Heart left ventricle (tissue), 16 donors: ENCODE data around the gene DROSHA. TPM values are rescaled to one million over a fixed set of nuclear protein-coding genes. Genes with fewer than 3 reads are reported as not detected.
A peak's percentile ranks its signal among the peaks of the same experiment; 100 is the strongest.

Experiments used
- ATAC-seq, 4 donors: fragments of 200-7000 bp; cut with Tn5 transposase; one replicate each; pipeline ENCODE4 v1.9.1; 2020 to 2022; ENCODE audit warnings: moderate library complexity in 4 of 4, mild to moderate bottlenecking in 3 of 4, moderate number of reproducible peaks in 1 of 4
- DNase-seq, 5 donors: peaks; one replicate each; pipeline ENCODE4 v3.0.0-alpha.2; 2020
- H3K27ac ChIP-seq, 12 donors: fragments of 200-600 bp; sonication (generic) in 4 of 12; one replicate each; pipeline versions ENCODE4 v1.5.0 to v1.8.0; 2016 to 2022; ENCODE audit warnings: mild to moderate bottlenecking in 2 of 12
- H3K27me3 ChIP-seq, 9 donors: fragments of 200-600 bp; sonication (generic) in 2 of 9; one replicate each; pipeline versions ENCODE4 v1.5.1 to v1.8.0; 2016 to 2022; ENCODE audit warnings: mild to moderate bottlenecking in 3 of 9
- H3K36me3 ChIP-seq, 9 donors: fragments of 200-600 bp; sonication (generic) in 2 of 9; one replicate each; pipeline versions ENCODE4 v1.5.0 to v1.8.0; 2018 to 2022; ENCODE audit warnings: mild to moderate bottlenecking in 2 of 9
- H3K4me1 ChIP-seq, 12 donors: fragments of 200-600 bp; sonication (generic) in 4 of 12; one replicate each; pipeline versions ENCODE4 v1.5.0 to v1.8.0; 2016 to 2022; ENCODE audit warnings: mild to moderate bottlenecking in 3 of 12
- H3K4me3 ChIP-seq, 12 donors: fragments of 200-600 bp; sonication (generic) in 4 of 12; one replicate each; pipeline versions ENCODE4 v1.5.0 to v1.8.0; 2017 to 2022; ENCODE audit warnings: mild to moderate bottlenecking in 9 of 12, moderate library complexity in 4 of 12
- H3K9me3 ChIP-seq, 12 donors: fragments of 200-600 bp; sonication (generic) in 4 of 12; one replicate each; pipeline versions ENCODE4 v1.5.0 to v1.8.0; 2016 to 2022; ENCODE audit warnings: mild to moderate bottlenecking in 1 of 12
- POLR2A ChIP-seq, 2 donors: fragments of 450-650 bp; IDR thresholded peaks; one replicate each; pipeline ENCODE4 v1.6.1; 2017; ENCODE audit warnings: antibody characterized with exemption in 2 of 2, mild to moderate bottlenecking in 2 of 2, moderate library complexity in 2 of 2
- WGBS, 4 donors: extraction: QIAGEN DNeasy Blood & Tissue Kit in 2 of 4; methylation state at CpG; one replicate each; pipeline versions ENCODE4 v1.1.5 to v1.1.7; 2013 to 2018; 5-methylcytosine and 5-hydroxymethylcytosine counted together
- intact Hi-C, 10 donors: fragments of 100-400 bp; cut with DNase I; formaldehyde crosslinking; loops; one replicate each; pipeline versions ENCODE4 v1.11.1 to v1.14.2; 2022
- polyA plus RNA-seq, 2 donors: library from polyadenylated mRNA; stranded (reverse); fragments of 200-250 nt; gene quantifications; one replicate each; pipeline ENCODE4 v1.2.3, GENCODE V29; 2013
- total RNA-seq, 9 donors: library from RNA; depleted of rRNA in 2 of 9; stranded (reverse); fragments of >200 nt in 2 of 9; fragmentation: NEBNext Ultra II Directional in 3 of 9; extraction: Animal tissue kit (Norgen Biotek cat#: 25700) in 3 of 9; gene quantifications; one replicate each; pipeline versions ENCODE4 v1.1.0 to v1.2.4, GENCODE V29; 2016 to 2023
- TF ChIP-seq, protein P1 (sequence below), 12 donors: fragments of 200-600 bp; sonication (generic) in 4 of 12; IDR thresholded peaks; one replicate each; pipeline versions ENCODE4 v1.5.0 to v1.8.0; 2018 to 2022; ENCODE audit warnings: antibody characterized with exemption in 12 of 12, mild to moderate bottlenecking in 5 of 12
- donor health status: ischemic (EF 13 %, LVEDD 7.1; RV severe dilation, severe dysfunction).
- donor health status: healthy with polysubstance abuse.
- donor health status: DM: no; HTN: yes; CAD: no.
- donor health status: DM: no; HTN: no; CAD: no.
- donor health status: ischemic (EF 25% LVEDD 6.9; RV normal size, moderate dysfunction).
- donor health status: ischemic (EF 25% LVEDD 5.7; RV mildly dilated, moderate dysfunction).
- donor health status: healthy.
- donor health status: DM: yes; HTN: yes; CAD: no.
- donor health status: ischemic (EF 35%, LVEDD 5.7; RV mildly dilated, moderate dysfunction).
- donor health status: nonischemic (EF 11% LVEDD 7.7; RV severe dilation, severe dysfunction).
- donor health status: DM: yes; HTN: yes; CAD: no.
- donor health status: PGD.
- donor health status: ischemic (EF 29% LVEDD 5.4; RV normal size, mild dysfunction).
- donor health status: nonischemic (EF 23%, LVEDD 6.1; RV moderate dilation, normal function).

DROSHA gene
- total and polyA plus RNA-seq, 11 donors, result 19.3 to 55.6 (median 33.2) TPM

DNA sequence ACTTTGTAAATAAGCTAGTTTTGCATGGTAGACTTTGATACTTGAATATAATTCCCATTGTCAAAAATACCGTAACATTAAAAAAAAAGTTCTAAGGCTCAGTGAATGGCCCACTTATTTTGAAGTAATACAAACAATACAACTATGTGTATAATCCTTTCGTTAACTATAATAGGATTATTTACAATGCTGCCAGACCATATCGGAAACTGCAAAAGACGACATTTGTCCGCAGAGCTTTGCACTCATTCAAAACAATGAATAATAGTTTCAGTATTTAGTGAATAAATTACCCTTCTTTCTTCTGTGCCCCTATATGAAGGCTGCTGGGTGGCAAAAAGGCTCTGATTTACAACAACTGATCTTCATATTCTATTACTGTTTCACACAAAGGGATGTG lies 121.8 kb downstream of the DROSHA start:
- H3K4me3 ChIP-seq, result no peak overlapping the region
- H3K27ac ChIP-seq, result no peak overlapping the region
- TF ChIP-seq, protein P1, sequence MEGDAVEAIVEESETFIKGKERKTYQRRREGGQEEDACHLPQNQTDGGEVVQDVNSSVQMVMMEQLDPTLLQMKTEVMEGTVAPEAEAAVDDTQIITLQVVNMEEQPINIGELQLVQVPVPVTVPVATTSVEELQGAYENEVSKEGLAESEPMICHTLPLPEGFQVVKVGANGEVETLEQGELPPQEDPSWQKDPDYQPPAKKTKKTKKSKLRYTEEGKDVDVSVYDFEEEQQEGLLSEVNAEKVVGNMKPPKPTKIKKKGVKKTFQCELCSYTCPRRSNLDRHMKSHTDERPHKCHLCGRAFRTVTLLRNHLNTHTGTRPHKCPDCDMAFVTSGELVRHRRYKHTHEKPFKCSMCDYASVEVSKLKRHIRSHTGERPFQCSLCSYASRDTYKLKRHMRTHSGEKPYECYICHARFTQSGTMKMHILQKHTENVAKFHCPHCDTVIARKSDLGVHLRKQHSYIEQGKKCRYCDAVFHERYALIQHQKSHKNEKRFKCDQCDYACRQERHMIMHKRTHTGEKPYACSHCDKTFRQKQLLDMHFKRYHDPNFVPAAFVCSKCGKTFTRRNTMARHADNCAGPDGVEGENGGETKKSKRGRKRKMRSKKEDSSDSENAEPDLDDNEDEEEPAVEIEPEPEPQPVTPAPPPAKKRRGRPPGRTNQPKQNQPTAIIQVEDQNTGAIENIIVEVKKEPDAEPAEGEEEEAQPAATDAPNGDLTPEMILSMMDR (IDR thresholded peaks at IDR 0.05), result no peak
- no peak for TF ChIP-seq POLR2A (IDR thresholded peaks at IDR 0.05)
- no peaks in the 10 kb centered on the region for H3K9me3 ChIP-seq
- WGBS, 4 donors, result 89 to 96% (median 95%) methylated on average over 5 of the region's 5 CpGs
- H3K4me1 ChIP-seq, result peaks cover 0 to 29% (median 7%) of the 10 kb centered on the region in 12 donors
- DNase-seq, result no peak
- ATAC-seq, result no peak
- intact Hi-C loops, result no loop called here
- H3K27me3 ChIP-seq, result no peaks in the 10 kb centered on the region
- peaks cover 0 to 83% (median 62%) of the 10 kb centered on the region in 9 donors for H3K36me3 ChIP-seq

DNA sequence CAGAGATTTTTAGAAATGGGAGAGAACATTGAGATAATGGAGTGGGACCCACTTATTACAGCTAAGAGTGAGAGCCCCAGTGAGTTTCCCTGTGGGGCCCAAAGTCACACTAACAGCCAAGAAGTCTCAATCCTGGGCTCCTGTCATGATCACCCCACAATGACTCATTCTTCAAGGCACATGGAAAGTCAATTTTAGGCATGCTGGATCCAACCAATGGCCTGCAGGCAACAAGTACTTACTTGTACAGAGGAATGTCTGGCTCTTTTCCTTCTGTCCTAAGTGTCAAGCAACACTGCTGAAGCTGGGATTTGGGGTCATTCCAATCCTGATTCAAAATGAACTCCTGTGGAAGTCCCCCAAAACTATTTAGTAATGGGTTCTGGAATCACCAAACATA lies 123.1 kb downstream of the DROSHA start:
- TF ChIP-seq, protein P1 (IDR thresholded peaks at IDR 0.05), result no peak
- no peak for TF ChIP-seq POLR2A (IDR thresholded peaks at IDR 0.05)
- H3K9me3 ChIP-seq, result no peaks in the 10 kb centered on the region
- intact Hi-C loops, result no loop called here
- ATAC-seq, result peak in 3 of 4 donors; percentile 73 to 88 (median 86)
- H3K36me3 ChIP-seq, result peaks cover 0 to 87% (median 69%) of the 10 kb centered on the region in 9 donors
- peaks cover 0 to 29% (median 7%) of the 10 kb centered on the region in 12 donors for H3K4me1 ChIP-seq
- no peak overlapping the region for H3K4me3 ChIP-seq
- peak overlapping the region in 2 of 12 donors; percentile 25 to 26 for H3K27ac ChIP-seq
- H3K27me3 ChIP-seq, result no peaks in the 10 kb centered on the region
- peak in 3 of 5 donors; percentile 17 to 39 (median 29) for DNase-seq

DNA sequence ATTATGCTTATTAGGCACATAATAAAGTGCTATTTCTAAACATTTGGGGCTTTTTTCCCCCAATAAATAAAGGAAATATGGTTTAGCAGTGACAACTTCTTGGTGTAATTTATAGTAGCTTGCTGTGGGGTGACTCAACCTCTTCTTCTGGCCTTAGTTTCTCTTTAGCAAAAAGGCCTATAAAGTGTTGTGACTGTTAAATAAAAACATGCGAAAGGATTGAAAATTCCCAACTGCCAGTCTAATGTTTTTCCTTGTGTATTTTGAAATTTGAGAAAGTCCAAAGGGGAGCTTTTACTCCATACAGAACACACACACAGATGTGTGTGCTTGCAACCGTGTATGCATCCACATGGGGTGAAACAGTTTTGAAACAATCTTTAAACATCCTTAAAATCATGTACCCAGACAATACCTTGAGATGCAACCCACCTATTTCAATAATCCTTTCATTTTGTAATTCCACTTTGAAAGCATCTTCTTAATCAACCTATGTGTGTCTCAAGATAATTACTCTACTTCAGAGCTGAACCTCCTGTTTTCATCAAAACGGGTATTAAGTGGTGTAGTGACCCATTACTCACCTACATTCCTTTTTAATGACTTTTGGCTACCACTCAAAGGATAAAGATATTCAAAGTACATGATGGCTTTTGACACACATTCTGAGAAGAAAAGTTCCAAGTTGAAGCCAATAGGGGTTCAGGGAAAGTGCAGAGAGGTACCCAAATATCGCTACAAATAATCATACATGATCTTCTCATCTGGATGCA lies 123.8 kb downstream of the DROSHA start:
- intact Hi-C loops, result no loop called here
- 81 to 89% (median 88%) methylated on average over 4 of the region's 4 CpGs for WGBS, 4 donors
- Histone ChIP-seq H3K36me3 (peaks cover 0 to 86% (median 70%) of the 10 kb centered on the region in 9 donors), H3K27ac (peak overlapping the region in 2 of 12 donors; percentile 25 to 26), H3K4me1 (peaks cover 0 to 23% (median 6%) of the 10 kb centered on the region in 12 donors), H3K27me3 (no peaks in the 10 kb centered on the region), H3K9me3 (no peaks in the 10 kb centered on the region), H3K4me3 (no peak overlapping the region)
- TF ChIP-seq POLR2A (IDR thresholded peaks at IDR 0.05), result no peak
- TF ChIP-seq, protein P1 (IDR thresholded peaks at IDR 0.05), result no peak
- no peak for DNase-seq
- no peak for ATAC-seq

DNA sequence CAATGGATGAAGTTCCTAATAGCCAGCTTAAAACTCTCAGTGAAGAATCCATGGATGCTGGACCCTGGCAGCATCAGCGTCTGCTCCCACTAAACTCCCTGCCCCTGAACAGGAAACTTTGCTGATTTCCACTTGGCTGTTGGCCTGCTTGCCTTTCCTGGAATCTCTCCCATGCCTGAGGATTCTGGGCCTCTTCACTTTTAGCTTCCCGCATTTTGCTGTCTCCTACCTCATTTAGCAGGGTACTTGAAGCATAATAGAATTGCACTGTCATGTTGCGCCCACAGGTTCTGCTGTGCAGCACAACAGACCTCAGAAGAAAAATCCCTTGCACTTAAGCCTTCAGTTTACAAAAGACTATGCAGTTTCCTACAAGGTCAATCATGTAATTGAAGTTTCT lies 127.6 kb downstream of the DROSHA start:
- H3K4me3 ChIP-seq, result no peak overlapping the region
- peaks cover 0 to 11% (median 0%) of the 10 kb centered on the region in 12 donors for H3K4me1 ChIP-seq
- no peaks in the 10 kb centered on the region for H3K27me3 ChIP-seq
- intact Hi-C loops, result no loop called here
- no peak overlapping the region for H3K27ac ChIP-seq
- ATAC-seq (no peak), DNase-seq (no peak)
- WGBS, 4 donors, result 65 to 79% (median 72%) methylated on average over 3 of the region's 3 CpGs
- H3K36me3 ChIP-seq, result peaks cover 0 to 94% (median 84%) of the 10 kb centered on the region in 9 donors
- TF ChIP-seq POLR2A (IDR thresholded peaks at IDR 0.05), result no peak
- TF ChIP-seq, protein P1 (IDR thresholded peaks at IDR 0.05), result no peak
- H3K9me3 ChIP-seq, result no peaks in the 10 kb centered on the region
